T-helper 2 cell treated with Interferon-gamma antibody and Interleukin-4, amounts not matched to agents 100 ng/mL and 5 ng/mL, for 36 hours (primary cell): ENCODE data around the gene F11R. TPM values are rescaled to one million over a fixed set of nuclear protein-coding genes. Genes with fewer than 3 reads are reported as not detected.
"Not testable (repeated sequence)": the region's sequence is repeated elsewhere in the genome, so short reads cannot be mapped to it uniquely, and the experiment has no call there.

Experiments used
- intact Hi-C: fragments of 100-400 bp; cut with micrococcal nuclease; formaldehyde crosslinking; loops from one replicate; pipeline ENCODE4 v1.15.1; 2023
- total RNA-seq: library from RNA; stranded (reverse); gene quantifications from 2 replicates; pipeline ENCODE4 v1.2.3, GENCODE V29; 2022

F11R gene
- total RNA-seq, 1 donor from 2014 or later: 16.8 TPM

DNA sequence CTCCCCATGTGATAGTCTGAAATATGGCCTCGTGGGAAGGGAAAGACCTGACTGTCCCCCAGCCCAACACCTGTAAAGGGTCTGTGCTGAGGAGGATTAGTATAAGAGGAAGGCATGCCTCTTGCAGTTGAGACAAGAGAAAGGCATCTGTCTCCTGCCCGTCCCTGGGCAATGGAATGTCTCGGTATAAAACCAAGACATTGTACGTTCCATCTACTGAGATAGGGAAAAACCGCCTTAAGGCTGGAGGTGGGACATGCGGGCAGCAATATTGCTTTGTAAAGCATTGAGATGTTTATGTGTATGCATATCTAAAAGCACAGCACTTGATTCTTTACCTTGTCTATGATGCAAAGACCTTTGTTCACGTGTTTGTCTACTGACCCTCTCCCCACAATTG lies 3.8 kb downstream of the F11R start:
- intact Hi-C loops: not testable (repeated sequence)

DNA sequence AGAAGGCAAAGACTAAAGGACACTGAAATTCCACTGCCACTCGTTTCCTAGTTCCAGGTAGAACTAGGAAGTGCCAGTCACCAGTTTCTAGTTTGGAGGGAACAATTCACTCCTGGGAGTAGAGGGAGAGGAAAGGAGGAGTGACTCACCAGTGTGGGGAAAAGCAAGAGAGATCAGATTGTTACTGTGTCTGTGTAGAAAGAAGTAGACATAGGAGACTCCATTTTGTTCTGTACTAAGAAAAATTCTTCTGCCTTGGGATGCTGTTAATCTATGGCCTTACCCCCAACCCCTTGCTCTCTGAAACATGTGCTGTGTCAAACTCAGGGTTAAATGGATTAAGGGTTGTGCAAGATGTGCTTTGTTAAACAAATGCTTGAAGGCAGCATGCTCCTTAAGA lies 4.3 kb downstream of the F11R start:
- intact Hi-C loops: not testable (repeated sequence)

DNA sequence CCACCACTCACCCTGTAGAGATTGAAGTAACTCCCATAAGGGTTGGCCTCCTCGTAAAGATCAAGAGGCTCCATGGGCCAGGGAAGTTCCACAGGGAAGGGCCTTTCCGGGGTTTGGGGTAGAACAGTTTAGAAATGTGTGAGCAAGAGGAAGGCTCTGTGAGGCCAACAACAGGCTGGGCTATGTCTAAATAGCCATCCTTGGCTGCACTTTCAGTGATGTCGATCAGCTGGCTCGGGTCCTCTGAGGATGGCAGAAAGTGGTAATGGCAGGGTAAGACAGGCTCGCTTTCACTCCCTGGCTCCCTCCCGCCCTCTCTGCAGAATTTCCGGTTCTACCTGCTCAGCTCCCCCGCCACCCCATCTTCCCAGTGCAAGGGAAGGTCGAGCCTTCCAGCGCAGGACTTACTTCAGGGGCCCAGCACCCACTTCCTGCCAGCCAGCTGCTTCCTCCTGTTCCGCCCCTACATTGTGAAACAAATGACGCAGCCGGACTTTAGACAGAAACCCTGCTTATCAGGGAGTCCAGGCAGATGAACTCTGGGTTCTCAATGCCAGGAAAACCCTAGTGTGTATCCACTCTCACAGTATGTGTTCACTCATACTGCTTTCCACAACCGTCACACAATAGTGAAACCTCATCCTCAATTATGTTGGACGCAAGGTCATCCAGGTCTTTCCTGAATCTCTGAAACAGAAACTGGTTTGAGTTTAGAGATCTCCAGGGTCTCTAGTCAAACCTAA lies 7.3 kb downstream of the F11R start:
- intact Hi-C loops: loop anchor here (2.0 kb wide), 1 partner anchor 17 kb away; no protein-coding TSS in a partner anchor

DNA sequence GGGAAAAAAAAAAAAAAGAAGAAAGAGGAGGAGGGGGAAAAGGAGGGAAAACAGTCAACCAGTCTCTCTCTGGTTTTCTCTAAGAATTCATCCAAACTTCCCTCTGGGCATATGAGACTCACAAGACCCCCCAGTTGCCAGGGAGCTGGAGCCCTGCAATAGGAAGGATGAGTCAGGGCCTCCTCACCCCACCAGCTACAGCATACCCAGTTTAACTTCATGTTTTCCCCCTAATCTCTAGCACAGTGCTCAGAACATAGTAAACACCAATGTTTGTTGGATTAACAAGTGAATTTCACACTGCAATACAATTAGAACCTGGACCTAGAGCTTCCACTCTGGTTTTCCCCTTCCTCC lies 7.8 kb downstream of the F11R start:
- intact Hi-C loops: loop anchor here (2.0 kb wide), 1 partner anchor 16 kb away; no protein-coding TSS in a partner anchor

DNA sequence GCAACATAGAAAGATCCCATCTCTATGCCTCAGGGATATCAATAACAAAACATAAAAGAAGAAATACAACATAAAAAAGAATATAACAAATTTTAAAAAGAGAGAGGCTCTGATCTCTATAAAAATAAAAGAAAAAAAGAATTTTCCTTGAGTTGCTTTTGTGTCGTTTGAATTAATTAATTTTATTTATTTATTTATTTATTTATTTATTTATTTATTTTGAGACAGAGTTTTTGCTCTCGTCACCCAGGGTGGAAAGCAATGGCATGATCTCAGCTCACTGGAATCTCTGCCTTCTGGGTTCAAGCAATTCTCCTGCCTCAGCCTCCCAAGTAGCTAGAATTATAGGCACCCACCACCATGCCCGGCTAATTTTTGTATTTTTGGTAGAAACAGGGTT lies 8.5 kb downstream of the F11R start:
- intact Hi-C loops: loop anchor here (2.0 kb wide), 1 partner anchor 16 kb away; no protein-coding TSS in a partner anchor

DNA sequence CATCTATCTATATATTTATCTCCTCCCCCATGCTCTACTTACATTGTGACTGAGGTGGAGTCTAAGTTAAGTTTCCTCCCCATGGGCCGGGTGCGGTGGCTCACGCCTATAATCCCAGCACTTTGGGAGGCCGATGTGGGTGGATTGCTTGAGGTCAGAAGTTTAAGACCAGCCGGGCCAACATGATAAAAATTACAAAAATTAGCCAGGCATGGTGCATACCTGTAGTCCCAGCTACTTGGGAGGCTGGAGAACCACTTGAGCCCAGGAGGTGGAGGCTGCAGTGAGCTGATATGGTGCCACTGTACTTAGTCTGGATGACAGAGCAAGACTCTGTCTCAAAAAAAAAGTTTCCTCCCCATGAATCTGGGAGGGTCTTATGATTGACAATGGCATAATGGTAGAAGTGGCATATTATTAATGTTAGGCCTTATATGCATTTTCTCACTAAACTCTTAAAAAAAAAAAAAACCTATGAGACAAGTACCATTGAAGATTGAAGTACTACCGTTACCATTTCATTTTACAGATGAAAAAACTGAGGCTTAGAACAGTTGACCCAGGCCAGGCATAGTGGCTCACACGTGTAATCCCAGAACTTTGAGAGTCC lies 11.2 kb downstream of the F11R start:
- intact Hi-C loops: no loop called here

DNA sequence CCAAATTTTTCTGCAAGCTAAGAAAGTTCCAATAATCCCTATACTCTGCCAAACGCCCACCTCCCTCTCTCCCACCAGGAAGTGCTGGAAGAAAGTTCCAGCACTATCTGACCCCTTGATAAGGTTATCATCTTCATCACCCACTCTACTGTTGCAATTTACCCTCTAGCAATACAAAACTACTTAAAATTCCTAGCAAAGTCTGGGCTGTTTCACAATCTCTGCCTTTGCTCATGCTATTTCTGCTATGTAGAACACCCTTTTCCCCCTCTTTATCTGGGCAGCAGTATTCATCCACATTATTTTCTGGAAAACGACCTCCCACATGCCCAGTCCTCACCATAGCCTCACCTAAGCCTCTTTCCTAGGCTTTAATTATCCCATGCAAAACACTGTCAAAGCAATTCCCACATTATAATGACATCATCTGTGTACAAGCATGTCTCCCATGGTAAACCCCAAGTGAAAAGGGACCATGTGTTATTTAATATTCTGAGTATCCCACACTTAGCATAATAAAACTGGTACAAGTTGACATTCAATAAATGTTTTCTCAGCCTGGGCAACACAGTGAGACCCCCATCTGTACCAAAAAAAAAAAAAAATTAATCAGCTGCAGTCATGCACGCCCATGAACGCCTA lies 12.0 kb downstream of the F11R start:
- intact Hi-C loops: no loop called here

DNA sequence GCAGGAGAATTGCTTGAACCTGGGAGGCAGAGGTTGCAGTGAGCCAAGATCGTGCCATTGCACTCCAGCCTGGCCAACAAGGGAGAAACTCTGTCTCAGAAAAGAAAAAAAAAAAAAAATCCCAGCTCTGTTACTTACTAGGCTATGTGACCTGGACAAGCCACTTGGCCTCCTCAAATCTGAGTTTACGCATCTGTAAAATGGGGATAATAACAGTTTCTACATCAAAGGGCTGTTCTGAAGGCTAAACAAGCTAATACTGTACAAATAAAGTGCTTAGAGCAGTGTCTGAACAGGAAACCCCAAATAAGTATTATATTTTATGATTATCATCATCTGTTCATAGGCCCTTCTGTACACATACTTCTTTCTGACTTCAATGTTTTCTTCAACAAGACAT lies 13.6 kb downstream of the F11R start:
- intact Hi-C loops: no loop called here

DNA sequence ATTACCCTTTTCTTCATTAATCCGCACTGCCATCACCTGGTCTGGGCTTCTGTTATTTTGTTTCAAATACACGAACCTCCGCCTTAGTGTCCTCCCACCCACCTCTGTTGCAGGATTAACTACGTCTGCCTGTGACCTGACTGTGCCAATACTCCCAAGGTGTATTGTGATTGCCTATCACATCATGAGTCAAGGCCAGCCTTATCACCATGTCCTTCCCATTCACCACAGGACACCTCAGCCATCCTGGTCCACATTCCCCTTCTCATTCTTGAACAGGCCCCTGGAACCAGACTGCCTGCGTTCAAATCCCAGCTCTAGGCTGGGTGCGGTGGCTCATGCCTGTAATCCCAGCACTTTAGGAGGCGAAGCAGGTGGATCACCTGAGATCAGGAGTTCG lies 14.4 kb downstream of the F11R start:
- intact Hi-C loops: no loop called here

DNA sequence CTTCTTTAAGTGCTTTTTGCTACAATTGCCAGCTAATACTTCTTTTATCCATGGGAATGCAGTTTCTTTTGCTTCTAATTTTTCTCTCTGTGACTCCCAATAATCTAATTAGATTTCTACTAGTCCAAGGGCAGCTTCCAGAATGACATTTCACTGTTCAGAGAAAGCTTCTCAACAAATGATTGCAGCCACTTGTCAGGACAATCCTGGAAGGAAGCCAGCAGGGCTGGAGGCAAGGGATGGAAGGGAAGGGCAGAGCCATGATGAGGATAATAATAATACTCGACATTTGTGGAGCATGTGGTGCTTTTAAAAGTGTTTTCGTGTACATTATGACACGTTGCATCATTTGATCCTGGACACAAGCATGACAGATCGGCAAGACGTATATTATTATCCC lies 19.4 kb downstream of the F11R start:
- intact Hi-C loops: no loop called here

DNA sequence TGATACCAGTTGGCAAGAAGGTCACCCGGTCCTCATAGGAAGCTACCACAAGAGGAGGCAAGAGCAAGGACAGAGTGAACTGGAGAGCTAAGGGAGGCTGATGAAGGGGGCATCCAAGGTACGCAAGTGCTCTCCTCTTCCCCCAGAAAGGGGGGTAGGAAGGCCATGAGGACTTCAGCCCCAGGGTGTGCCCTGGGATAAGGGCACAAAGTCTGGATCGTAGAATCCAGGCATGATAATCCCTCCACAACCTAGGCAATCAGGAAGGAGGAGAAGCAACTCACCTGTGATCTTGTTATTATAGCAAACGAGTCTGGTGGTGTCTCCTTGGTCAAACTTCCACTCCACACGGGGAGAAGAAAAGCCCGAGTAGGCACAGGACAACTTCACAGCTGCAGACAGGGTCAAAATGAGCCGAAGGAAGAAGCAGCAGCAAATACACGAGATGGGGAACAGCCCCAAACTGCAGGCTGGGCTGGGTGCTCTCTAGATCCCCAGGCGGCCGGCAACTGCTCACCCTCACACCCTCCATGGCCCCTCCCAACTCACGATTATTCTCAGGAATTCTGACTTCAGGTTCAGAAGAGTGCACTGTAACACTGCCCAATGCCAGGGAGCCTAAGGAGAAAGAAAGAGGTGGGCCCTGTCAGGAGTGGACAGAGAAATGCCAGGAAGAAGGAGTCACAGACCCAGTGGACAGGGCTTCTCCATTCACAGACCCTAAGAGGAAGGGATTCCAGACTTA lies 20.0 kb downstream of the F11R start:
- intact Hi-C loops: no loop called here

DNA sequence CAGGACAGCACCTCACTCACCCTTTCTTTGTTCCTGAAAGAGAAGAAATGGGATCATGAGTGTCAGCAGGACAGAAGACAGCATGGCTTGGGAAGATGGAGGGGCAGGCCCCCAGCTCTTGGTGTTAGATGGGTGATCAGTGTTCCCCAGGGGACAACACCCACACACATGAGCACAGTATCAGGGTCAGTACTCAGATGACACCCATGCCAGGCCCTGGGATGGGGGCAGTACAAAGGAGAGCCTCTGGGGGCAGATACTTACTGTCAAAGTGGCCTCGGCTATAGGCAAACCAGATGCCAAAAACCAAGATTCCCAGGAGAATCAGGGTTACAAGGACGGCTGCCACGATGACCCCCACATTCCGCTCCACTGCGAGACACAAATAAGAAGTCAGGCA lies 21.6 kb downstream of the F11R start:
- intact Hi-C loops: loop anchor here (10.0 kb wide), 2 partner anchors 45 to 135 kb away; partner anchors contain the start of genes DEDD and USF1

DNA sequence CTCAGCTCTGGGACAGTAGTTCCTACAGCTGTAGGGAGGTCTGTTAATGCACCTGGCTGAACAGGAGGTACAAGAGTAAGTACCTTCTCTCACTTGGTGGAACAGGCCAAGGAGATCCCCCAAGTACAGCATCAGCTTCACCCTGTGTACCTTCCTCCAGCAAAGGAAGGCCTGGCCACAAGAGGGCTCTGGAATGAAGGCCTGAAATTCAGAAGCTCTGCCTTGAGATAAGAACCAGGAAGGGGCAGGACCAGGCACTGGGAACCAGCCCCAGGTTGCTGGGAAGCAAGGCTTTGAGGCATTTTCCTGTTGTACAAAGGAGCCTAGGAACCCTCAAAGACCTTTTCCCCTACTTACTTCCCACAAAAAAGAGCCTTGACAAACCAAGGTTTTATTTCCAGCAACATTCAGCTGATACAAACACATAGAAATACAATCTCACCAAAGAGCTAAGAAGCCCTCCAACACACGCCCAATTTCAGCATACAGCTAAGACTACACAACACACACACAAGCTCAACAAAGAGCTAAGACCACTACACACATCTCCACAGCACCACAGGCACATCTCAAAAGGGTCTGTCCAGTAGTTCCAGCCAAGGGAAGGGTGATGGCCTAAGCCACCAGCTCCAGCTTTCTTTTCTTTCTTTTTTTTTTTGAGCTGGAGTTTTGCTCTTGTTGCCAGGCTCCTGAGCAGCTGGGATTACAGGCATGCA lies 23.5 kb downstream of the F11R start:
- intact Hi-C loops: loop anchor here (2.0 to 10.0 kb wide), 4 partner anchors 15 to 137 kb away; partner anchors contain the start of genes DEDD and USF1

DNA sequence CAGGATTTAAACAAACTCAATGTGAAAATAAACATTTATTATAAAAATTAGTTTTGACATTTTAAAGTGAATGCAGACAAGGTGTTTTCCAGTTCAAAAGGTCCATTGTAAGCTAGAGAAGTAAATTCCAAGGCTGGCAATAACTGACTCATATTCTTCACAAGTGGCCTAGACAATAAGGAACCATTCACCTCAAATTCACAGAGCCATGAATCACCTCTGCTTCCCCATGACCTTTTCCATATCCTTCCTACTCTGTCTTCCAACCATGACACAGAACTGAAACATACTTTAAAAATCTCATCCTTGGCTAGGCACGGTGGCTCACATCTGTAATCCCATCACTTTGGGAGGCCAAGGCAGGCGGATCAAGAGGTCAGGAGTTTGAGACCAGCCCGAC lies 24.8 kb downstream of the F11R start:
- intact Hi-C loops: loop anchor here (2.0 to 10.0 kb wide), 4 partner anchors 17 to 139 kb away; partner anchors contain the start of genes DEDD and USF1

DNA sequence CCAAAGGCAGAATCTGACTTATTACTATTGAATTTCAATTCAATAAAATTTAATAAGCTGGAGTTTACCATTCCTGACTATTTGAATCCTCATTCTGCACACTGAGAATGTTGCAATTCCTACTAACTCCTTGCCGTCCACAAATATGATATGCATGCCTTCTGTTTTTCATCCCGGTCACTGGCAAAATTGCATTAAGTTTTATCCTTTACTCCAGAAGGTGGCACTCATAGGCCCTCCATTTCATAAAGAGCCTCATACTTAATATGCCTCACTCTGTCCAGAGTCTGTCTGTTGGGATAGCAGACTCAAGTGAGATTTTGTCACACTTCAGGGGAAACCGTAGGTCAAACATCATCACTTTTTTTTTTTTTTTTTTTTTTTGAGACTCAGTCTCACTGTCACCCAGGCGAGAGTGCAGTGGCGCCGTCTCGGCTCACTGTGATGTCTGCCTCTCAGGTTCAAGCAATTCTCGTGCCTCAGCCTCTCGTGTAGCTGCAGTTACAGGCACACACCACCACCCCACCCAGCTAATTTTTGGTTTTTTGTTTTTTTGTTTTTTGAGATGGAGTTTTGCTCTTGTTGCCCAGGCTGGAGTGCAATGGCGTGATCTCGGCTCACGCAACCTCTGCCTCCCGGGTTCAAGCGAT lies 27.3 kb downstream of the F11R start:
- intact Hi-C loops: loop anchor here (10.0 kb wide), 2 partner anchors 51 to 141 kb away; partner anchors contain the start of genes DEDD and USF1

DNA sequence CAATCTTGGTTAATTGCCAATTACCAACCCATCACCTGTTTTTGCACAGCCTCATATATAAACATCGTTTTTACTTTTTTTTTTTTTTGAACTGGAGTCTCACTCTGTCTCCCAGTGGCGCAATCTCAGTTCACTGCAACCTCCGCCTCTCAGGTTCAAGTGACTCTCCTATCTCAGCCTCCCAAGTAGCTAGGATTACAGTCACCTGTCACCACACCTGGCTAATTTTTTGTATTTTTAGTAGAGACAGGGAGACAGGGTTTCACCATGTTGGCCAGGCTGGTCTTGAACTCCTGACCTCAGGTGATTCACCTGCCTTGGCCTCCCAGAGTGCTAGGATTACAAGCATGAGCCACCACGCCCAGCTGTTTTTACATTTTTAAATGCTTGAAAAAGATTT lies 28.9 kb downstream of the F11R start:
- intact Hi-C loops: loop anchor here (10.0 kb wide), 2 partner anchors 53 to 143 kb away; partner anchors contain the start of genes DEDD and USF1

DNA sequence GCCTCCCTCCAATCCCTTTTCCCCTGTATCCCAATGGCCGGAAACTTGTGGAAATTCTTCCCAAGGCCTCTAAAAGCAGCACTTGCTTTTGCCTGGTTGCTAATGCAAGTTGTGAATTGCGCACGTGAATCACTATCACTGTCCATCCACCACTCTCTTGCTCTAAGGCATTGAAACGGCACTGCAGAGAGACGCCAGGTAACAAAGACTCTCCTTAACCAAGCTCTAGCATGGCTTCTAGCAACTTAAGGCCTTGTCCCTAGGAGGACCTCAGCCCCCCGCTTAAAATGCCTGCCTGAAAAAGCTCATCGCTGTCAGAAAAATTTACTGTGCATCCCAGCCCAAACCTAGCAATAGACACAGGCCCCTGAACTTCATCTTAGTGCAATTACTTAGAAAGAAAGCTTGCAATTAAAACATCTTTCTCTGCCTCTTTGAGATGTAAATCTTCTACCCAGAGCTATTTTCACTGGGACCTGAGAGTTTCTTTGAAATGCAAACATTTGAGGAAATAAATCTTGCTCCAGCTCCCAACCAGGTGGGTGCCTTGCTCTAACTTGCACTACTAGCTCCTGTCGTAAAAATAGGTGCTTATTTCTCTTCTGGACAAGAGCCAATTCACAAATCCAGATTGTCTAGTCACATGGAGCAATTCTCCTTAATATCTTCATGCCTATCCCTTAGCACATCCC lies 33.4 kb downstream of the F11R start:
- intact Hi-C loops: no loop called here

DNA sequence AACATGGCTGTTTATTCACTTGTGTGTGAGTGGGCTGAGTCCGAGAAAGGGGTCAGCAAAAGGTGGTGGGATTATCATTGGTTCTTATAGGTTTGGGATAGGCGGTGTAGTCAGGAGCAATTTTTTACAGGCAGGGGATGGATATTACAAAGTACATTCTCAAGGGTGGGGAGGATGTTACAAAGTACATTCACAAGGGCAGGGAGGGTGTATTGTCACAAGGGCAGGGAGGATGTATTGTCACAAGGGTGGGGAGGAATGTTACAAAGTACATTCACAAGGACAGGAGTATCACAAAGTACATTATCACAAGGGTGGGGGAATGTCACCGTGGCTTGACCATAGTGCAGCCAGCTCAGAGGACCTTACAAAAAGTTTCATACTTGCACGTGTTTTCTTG lies 35.2 kb downstream of the F11R start:
- intact Hi-C loops: no loop called here

DNA sequence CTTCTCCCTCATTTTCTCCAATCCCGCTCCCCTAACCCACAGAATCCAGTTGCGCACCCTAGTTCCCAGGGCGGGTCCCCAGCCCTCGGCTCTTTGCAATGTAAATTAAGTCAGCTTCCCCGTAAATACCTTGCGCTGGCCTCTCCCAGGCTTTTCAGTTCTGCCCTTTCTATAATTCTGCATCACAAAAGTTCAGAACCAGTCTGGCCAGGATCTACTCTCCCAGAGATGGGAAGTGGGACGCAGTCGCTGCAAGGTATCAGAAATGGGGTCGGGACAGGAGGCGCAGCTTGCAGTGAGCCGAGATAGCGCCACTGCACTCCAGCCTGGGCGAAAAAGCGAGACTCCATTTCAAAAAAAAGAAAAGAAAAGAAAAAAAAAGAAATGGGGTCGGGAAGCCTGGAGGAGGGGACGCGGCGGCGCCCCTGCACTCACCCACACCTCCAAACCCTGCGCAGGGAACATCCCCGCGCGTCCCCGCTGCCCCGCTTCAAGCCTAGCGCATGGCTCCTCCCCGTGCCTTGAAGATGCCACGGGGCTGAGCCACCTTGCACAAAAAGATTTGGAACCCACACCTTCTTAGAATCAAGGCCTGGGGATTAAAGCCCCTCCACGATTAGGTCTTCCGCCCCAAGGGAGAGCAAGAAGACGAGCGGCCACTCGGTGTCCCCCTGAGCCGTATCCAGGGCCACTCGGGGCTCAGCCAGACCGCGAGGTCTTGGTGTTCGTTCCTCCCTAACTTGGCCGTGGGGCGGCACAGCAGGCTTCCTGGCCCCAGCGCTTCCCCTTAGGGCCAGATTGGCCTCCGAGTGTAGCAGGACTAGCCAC lies 39.2 kb downstream of the F11R start:
- intact Hi-C loops: no loop called here
